Measurements from ENCODE around the gene SLC8A2. TPM values are rescaled to one million over a fixed set of nuclear protein-coding genes. Genes with fewer than 3 reads are reported as not detected.

SLC8A2 gene
- total RNA-seq, 1 experiment from 2014 or later = 0.10 TPM

GRCh38 chr19:47512183-47512947 lies 40.7 kb upstream of the SLC8A2 start:
- DNase-seq (ENCODE audit: low read depth, low spot score) = no peak
- BruUV-seq (replicated peaks) = no TSS peak
- CTCF ChIA-PET = no interaction called here
- H3K4me1 ChIP-seq (ENCODE audit: control insufficient read depth, insufficient read depth, low read length) = peaks cover 22% of the 10 kb centered on the region
- H3K4me3 ChIP-seq (ENCODE audit: low read depth in 2 of 2, low read length in 2 of 2) = peak overlapping the region in 1 of 2 experiments; percentile 90; a peak in 2 of 4 replicates
- no peaks in the 10 kb centered on the region; the same call in 1 of the 2 replicates for H3K36me3 ChIP-seq (ENCODE audit: control insufficient read depth, insufficient read depth, low read length)
- H3K9me3 ChIP-seq (ENCODE audit: control insufficient read depth, insufficient read depth, low read depth, low read length) = no peaks in the 10 kb centered on the region
- ATAC-seq = no peak
- TF ChIP-seq POLR2AphosphoS5 (IDR thresholded peaks at IDR 0.05; ENCODE audit: low read depth, low read length) (no peak), SIN3A (IDR thresholded peaks at IDR 0.05; ENCODE audit: borderline replicate concordance, insufficient read depth, low read depth, low read length) (no peak), REST (IDR thresholded peaks at IDR 0.05; ENCODE audit: insufficient read depth in 1 of 2, low read depth in 2 of 2, low read length in 1 of 2) (no peak), TCF7L2 (IDR thresholded peaks at IDR 0.05; ENCODE audit: low read depth, low read length) (no peak), CTCF (IDR thresholded peaks at IDR 0.05) (no peak)
- intact Hi-C loops (cut with micrococcal nuclease; ENCODE audit: unreplicated experiment) = loop anchor here (10.0 kb wide), 1 partner anchor 92 kb away; the partner anchor contains the start of gene BICRA
- peak overlapping the region; percentile 37; the same call in 1 of the 2 replicates for H3K27ac ChIP-seq (ENCODE audit: low read length)
- in situ Hi-C loops (cut with HindIII; ENCODE audit: low pct_unique_long_range_greater_than_20kb, low sequenced_read_pairs) = no loop called here
- no peaks in the 10 kb centered on the region for H3K27me3 ChIP-seq (ENCODE audit: control insufficient read depth, insufficient read depth, low read length)
- POLR2A ChIA-PET = no interaction called here

GRCh38 chr19:47511681-47512080 lies 40.0 kb upstream of the SLC8A2 start:
- no TSS peak for BruUV-seq (replicated peaks)
- H3K36me3 ChIP-seq (ENCODE audit: control insufficient read depth, insufficient read depth, low read length) = no peaks in the 10 kb centered on the region; the same call in 1 of the 2 replicates
- H3K27ac ChIP-seq (ENCODE audit: low read length) = no peak overlapping the region
- ATAC-seq (no peak), DNase-seq (ENCODE audit: low read depth, low spot score) (no peak)
- intact Hi-C loops (cut with micrococcal nuclease; ENCODE audit: unreplicated experiment) (loop anchor here (10.0 kb wide), 1 partner anchor 93 kb away; the partner anchor contains the start of gene BICRA), in situ Hi-C loops (cut with HindIII; ENCODE audit: low pct_unique_long_range_greater_than_20kb, low sequenced_read_pairs) (no loop called here)
- no peaks in the 10 kb centered on the region for H3K27me3 ChIP-seq (ENCODE audit: control insufficient read depth, insufficient read depth, low read length)
- ChIA-PET POLR2A (no interaction called here), CTCF (no interaction called here)
- H3K4me3 ChIP-seq (ENCODE audit: low read depth in 2 of 2, low read length in 2 of 2) = no peak overlapping the region
- peaks cover 22% of the 10 kb centered on the region for H3K4me1 ChIP-seq (ENCODE audit: control insufficient read depth, insufficient read depth, low read length)
- H3K9me3 ChIP-seq (ENCODE audit: control insufficient read depth, insufficient read depth, low read depth, low read length) = no peaks in the 10 kb centered on the region
- TF ChIP-seq REST (IDR thresholded peaks at IDR 0.05; ENCODE audit: insufficient read depth in 1 of 2, low read depth in 2 of 2, low read length in 1 of 2) (no peak), SIN3A (IDR thresholded peaks at IDR 0.05; ENCODE audit: borderline replicate concordance, insufficient read depth, low read depth, low read length) (no peak), CTCF (IDR thresholded peaks at IDR 0.05) (no peak), TCF7L2 (IDR thresholded peaks at IDR 0.05; ENCODE audit: low read depth, low read length) (no peak), POLR2AphosphoS5 (IDR thresholded peaks at IDR 0.05; ENCODE audit: low read depth, low read length) (no peak)

All from Panc1 (cell line).